SU-DHL-6 (cell line): Measurements from ENCODE around the gene FOXR1.

ENCODE experiments used
- EZH2phosphoT487 ChIP-seq: fragments of 200-600 bp; sonication (generic), shearing (Covaris generic); conservative IDR thresholded peaks from 2 replicates; pipeline ENCODE4 v1.6.1; 2018; ENCODE audit warnings: mild to moderate bottlenecking, antibody characterized with exemption, low read length, moderate library complexity, mixed read lengths
- TF ChIP-seq, protein P1 (sequence below): fragments of 200-600 bp; sonication (generic); IDR thresholded peaks from one replicate; pipeline ENCODE4 v1.5.1; 2017; ENCODE audit warnings: antibody characterized with exemption, mild to moderate bottlenecking, low read length, moderate library complexity; ENCODE audit not compliant: insufficient read depth, poor library complexity, severe bottlenecking

DNA sequence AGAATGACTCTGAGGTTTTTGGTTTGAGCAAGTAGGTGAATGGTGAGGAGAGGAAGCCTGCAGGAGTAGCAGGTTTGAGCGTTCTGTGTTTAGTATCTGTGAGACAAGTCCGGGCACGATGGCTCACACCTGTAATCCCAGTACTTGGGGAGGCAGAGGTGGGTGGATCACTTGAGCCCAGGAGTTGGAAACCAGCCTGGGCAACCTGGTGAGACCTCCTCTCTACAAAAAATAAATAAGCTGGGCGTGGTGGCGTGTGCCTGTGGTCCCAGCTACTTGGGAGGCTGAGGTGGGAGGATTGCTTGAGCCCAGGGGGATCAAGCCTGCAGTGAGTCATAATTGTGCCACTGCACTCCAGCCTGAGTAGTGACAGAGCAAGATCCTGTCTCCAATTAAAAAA lies 16.7 kb downstream of the FOXR1 start:
- TF ChIP-seq EZH2phosphoT487, result no peak
- TF ChIP-seq, protein P1, sequence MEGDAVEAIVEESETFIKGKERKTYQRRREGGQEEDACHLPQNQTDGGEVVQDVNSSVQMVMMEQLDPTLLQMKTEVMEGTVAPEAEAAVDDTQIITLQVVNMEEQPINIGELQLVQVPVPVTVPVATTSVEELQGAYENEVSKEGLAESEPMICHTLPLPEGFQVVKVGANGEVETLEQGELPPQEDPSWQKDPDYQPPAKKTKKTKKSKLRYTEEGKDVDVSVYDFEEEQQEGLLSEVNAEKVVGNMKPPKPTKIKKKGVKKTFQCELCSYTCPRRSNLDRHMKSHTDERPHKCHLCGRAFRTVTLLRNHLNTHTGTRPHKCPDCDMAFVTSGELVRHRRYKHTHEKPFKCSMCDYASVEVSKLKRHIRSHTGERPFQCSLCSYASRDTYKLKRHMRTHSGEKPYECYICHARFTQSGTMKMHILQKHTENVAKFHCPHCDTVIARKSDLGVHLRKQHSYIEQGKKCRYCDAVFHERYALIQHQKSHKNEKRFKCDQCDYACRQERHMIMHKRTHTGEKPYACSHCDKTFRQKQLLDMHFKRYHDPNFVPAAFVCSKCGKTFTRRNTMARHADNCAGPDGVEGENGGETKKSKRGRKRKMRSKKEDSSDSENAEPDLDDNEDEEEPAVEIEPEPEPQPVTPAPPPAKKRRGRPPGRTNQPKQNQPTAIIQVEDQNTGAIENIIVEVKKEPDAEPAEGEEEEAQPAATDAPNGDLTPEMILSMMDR, result no peak
